GM12801 (cell line): ENCODE measurements around the gene THEM5.

Experiments used
- TF ChIP-seq, protein P1 (sequence below): IDR thresholded peaks from one replicate; pipeline ENCODE4 v1.5.1; 2011; ENCODE audit warnings: control low read depth; ENCODE audit not compliant: insufficient read length; ENCODE audit errors: extremely low read depth

Gene THEM5

DNA sequence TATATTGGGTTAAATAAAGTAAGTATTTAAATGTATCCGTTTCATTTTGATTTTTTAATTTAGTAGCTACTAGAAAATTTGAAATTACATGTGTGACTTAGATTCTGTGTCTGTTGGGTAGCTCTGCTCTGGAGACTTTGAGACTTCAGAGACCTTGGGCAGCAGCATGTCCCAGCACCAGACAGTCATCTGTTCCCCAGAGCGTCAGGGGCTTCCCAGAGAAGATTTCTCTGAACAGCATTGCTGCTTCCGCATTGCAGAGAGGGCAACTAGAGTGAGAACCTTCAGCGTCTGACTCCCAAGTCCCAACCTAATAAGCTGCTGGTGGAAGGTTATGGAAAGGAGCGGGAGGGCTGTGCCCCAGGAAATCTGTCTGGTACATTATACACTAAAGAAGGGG is 54.9 kb downstream of the THEM5 start:
- TF ChIP-seq, protein P1, sequence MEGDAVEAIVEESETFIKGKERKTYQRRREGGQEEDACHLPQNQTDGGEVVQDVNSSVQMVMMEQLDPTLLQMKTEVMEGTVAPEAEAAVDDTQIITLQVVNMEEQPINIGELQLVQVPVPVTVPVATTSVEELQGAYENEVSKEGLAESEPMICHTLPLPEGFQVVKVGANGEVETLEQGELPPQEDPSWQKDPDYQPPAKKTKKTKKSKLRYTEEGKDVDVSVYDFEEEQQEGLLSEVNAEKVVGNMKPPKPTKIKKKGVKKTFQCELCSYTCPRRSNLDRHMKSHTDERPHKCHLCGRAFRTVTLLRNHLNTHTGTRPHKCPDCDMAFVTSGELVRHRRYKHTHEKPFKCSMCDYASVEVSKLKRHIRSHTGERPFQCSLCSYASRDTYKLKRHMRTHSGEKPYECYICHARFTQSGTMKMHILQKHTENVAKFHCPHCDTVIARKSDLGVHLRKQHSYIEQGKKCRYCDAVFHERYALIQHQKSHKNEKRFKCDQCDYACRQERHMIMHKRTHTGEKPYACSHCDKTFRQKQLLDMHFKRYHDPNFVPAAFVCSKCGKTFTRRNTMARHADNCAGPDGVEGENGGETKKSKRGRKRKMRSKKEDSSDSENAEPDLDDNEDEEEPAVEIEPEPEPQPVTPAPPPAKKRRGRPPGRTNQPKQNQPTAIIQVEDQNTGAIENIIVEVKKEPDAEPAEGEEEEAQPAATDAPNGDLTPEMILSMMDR: no peak
